ENCODE measurements around the gene ERBB2.
"Not testable (repeated sequence)": the region's sequence is repeated elsewhere in the genome, so short reads cannot be mapped to it uniquely, and the experiment has no call there.

The ERBB2 gene

GRCh38 chr17:39722965-39723848, 23.3 kb downstream of the ERBB2 start:
- in situ Hi-C loops (cut with MboI; ENCODE audit: low sequenced_read_pairs): no loop called here

- in situ Hi-C loops (cut with MboI; ENCODE audit: low sequenced_read_pairs): no loop called here
Measured at GRCh38 chr17:39724731-39725130, 24.9 kb downstream of the ERBB2 start.

GRCh38 chr17:39725923-39726322, 26.1 kb downstream of the ERBB2 start:
- in situ Hi-C loops (cut with MboI; ENCODE audit: low sequenced_read_pairs): not testable (repeated sequence)

GRCh38 chr17:39726617-39727016, 26.8 kb downstream of the ERBB2 start:
- in situ Hi-C loops (cut with MboI; ENCODE audit: low sequenced_read_pairs): no loop called here

- in situ Hi-C loops (cut with MboI; ENCODE audit: low sequenced_read_pairs): no loop called here
Measured at GRCh38 chr17:39727556-39727955, 27.7 kb downstream of the ERBB2 start.

- in situ Hi-C loops (cut with MboI; ENCODE audit: low sequenced_read_pairs): no loop called here
Measured at GRCh38 chr17:39729280-39729851, 29.5 kb downstream of the ERBB2 start.

- in situ Hi-C loops (cut with MboI; ENCODE audit: low sequenced_read_pairs): no loop called here
Measured at GRCh38 chr17:39730095-39730921, 30.4 kb downstream of the ERBB2 start, which contains the start of gene MIEN1. Gene MIEN1, minus strand, starts transcription at chr17:39730532. Its CDS starts 37 bp downstream, at chr17:39730495.

GRCh38 chr17:39732586-39732985, 32.7 kb downstream of the ERBB2 start:
- in situ Hi-C loops (cut with MboI; ENCODE audit: low sequenced_read_pairs): no loop called here

GRCh38 chr17:39735882-39736281, 36.0 kb downstream of the ERBB2 start:
- in situ Hi-C loops (cut with MboI; ENCODE audit: low sequenced_read_pairs): no loop called here

GRCh38 chr17:39736319-39737165, 36.7 kb downstream of the ERBB2 start:
- in situ Hi-C loops (cut with MboI; ENCODE audit: low sequenced_read_pairs): no loop called here

- in situ Hi-C loops (cut with MboI; ENCODE audit: low sequenced_read_pairs): no loop called here
Measured at GRCh38 chr17:39737206-39737759, 37.4 kb downstream of the ERBB2 start.

GRCh38 chr17:39737760-39738567, 38.1 kb downstream of the ERBB2 start, which contains the start of gene GRB7:
Gene GRB7, plus strand, starts transcription at chr17:39737938. Its CDS starts 4,364 bp downstream, at chr17:39742302.
- in situ Hi-C loops (cut with MboI; ENCODE audit: low sequenced_read_pairs): no loop called here

GRCh38 chr17:39738568-39738901, 38.7 kb downstream of the ERBB2 start:
- in situ Hi-C loops (cut with MboI; ENCODE audit: low sequenced_read_pairs): no loop called here

GRCh38 chr17:39738983-39739884, 39.4 kb downstream of the ERBB2 start:
- in situ Hi-C loops (cut with MboI; ENCODE audit: low sequenced_read_pairs): no loop called here

GRCh38 chr17:39739885-39740356, 40.1 kb downstream of the ERBB2 start:
- in situ Hi-C loops (cut with MboI; ENCODE audit: low sequenced_read_pairs): no loop called here

- in situ Hi-C loops (cut with MboI; ENCODE audit: low sequenced_read_pairs): no loop called here
Measured at GRCh38 chr17:39740357-39741111, 40.7 kb downstream of the ERBB2 start.

- in situ Hi-C loops (cut with MboI; ENCODE audit: low sequenced_read_pairs): no loop called here
Measured at GRCh38 chr17:39742126-39742855, 42.4 kb downstream of the ERBB2 start.

All from hTERT RPE-1 (cell line).